H1 (cell line): ENCODE results near the gene ZNF546. TPM values are rescaled to one million over a fixed set of nuclear protein-coding genes. Genes with fewer than 3 reads are reported as not detected.

ENCODE experiments used
- CTCF ChIA-PET: fragments of 300-600 bp; sonication (Branson Sonifier 250); formaldehyde crosslinking; loops from one replicate; lab custom pipeline; 2021; ENCODE audit not compliant: partially characterized antibody; lab: Charles Lee
- POLR2A ChIA-PET: fragments of 300-600 bp; sonication (Branson Sonifier 250); formaldehyde crosslinking; loops from one replicate; lab custom pipeline; 2021; ENCODE audit warnings: inconsistent platforms; ENCODE audit not compliant: partially characterized antibody; lab: Charles Lee
- DNase-seq, 2 experiments: peaks; one replicate each; pipeline versions ENCODE4 v3.0.0 to v3.0.0-alpha.2; 2010 to 2022; ENCODE audit warnings: low spot score in 2 of 2, low read depth in 1 of 2, mixed read lengths in 1 of 2
- FAIRE-seq: peaks from 2 replicates; lab custom pipeline; 2011; peaks lifted over from hg19 to GRCh38; lab: Jason Lieb, UNC
- H2AFZ ChIP-seq: 2 replicates; pipeline ENCODE4 v1.8.1; 2012; ENCODE audit warnings: low read length, inconsistent platforms
- H2AK5ac ChIP-seq: 2 replicates; pipeline ENCODE4 v1.6.1; 2013; ENCODE audit warnings: low read depth, low read length
- H2BK120ac ChIP-seq: replicated peaks from 2 replicates; pipeline ENCODE3; 2013; ENCODE audit warnings: low read depth, low read length, inconsistent platforms
- H2BK12ac ChIP-seq: 2 replicates; pipeline ENCODE4 v1.6.1; 2013; ENCODE audit warnings: low read depth, low read length
- H2BK15ac ChIP-seq: 2 replicates; pipeline ENCODE4 v1.6.1; 2013; ENCODE audit warnings: low read length
- H2BK20ac ChIP-seq: 2 replicates; pipeline ENCODE4 v1.6.1; 2013; ENCODE audit warnings: low read length
- H2BK5ac ChIP-seq: 2 replicates; pipeline ENCODE4 v1.6.1; 2013; ENCODE audit warnings: low read depth, low read length
- H3K14ac ChIP-seq: 2 replicates; pipeline ENCODE4 v1.6.1; 2013; ENCODE audit warnings: inconsistent platforms; ENCODE audit not compliant: insufficient read length
- H3K18ac ChIP-seq: 2 replicates; pipeline ENCODE4 v1.6.1; 2013; ENCODE audit warnings: low read length; ENCODE audit errors: extremely low read depth
- H3K23ac ChIP-seq: 2 replicates; pipeline ENCODE4 v1.6.1; 2013; ENCODE audit warnings: inconsistent platforms; ENCODE audit not compliant: insufficient read length
- H3K23me2 ChIP-seq: 2 replicates; pipeline ENCODE4 v1.6.1; 2013; ENCODE audit warnings: low read depth, low read length
- H3K27ac ChIP-seq: 2 replicates; pipeline ENCODE4 v1.6.1; 2011; ENCODE audit warnings: low read depth, low read length, inconsistent platforms
- H3K27me3 ChIP-seq, 4 experiments: replicated peaks in 1 of 4; 1 replicate in 1 of 4; 2 replicates in 3 of 4; pipeline versions ENCODE4 v1.6.1 to v1.8.1; 2011 to 2013; ENCODE audit warnings: low read length in 3 of 4, mild to moderate bottlenecking in 3 of 4, inconsistent platforms in 2 of 4, mixed read lengths in 2 of 4, moderate library complexity in 1 of 4; ENCODE audit not compliant: control insufficient read depth in 3 of 4, insufficient read depth in 3 of 4; ENCODE audit errors: extremely low read depth in 1 of 4
- H3K36me3 ChIP-seq, 4 experiments: 2 replicates each; pipeline versions ENCODE4 v1.6.1 to v1.8.1; 2011 to 2013; ENCODE audit warnings: mild to moderate bottlenecking in 4 of 4, low read length in 3 of 4, moderate library complexity in 2 of 4, control low read depth in 1 of 4, inconsistent platforms in 1 of 4; ENCODE audit not compliant: insufficient read depth in 4 of 4, control insufficient read depth in 2 of 4
- H3K4ac ChIP-seq: replicated peaks from 2 replicates; pipeline ENCODE3; 2013; ENCODE audit warnings: low read length, low read depth, mixed read lengths, inconsistent platforms; ENCODE audit not compliant: insufficient read length
- H3K4me1 ChIP-seq, 4 experiments: replicated peaks in 1 of 4; 1 replicate in 1 of 4; 2 replicates in 3 of 4; pipeline versions ENCODE4 v1.6.1 to v1.8.1; 2011 to 2013; ENCODE audit warnings: low read length in 3 of 4, inconsistent platforms in 2 of 4, mixed read lengths in 1 of 4; ENCODE audit not compliant: insufficient read depth in 4 of 4, control insufficient read depth in 3 of 4
- H3K4me2 ChIP-seq, 2 experiments: 2 replicates each; pipeline versions ENCODE4 v1.6.1 to v1.8.1; 2011 to 2013; ENCODE audit warnings: low read depth in 2 of 2, low read length in 2 of 2, control low read depth in 1 of 2, inconsistent platforms in 1 of 2, mild to moderate bottlenecking in 1 of 2; ENCODE audit not compliant: insufficient read depth in 1 of 2
- H3K4me3 ChIP-seq, 4 experiments: fragments of 200-600, 300-600 bp in 1 of 4; sonication (generic), shearing (Covaris generic), sonication (Bioruptor Twin) in 1 of 4; 2 replicates each; pipeline versions ENCODE4 v1.5.1 to v1.8.1; 2011 to 2016; ENCODE audit warnings: low read length in 4 of 4, low read depth in 3 of 4, control low read depth in 2 of 4, inconsistent platforms in 2 of 4, mild to moderate bottlenecking in 2 of 4, mixed read lengths in 1 of 4, moderate library complexity in 1 of 4; ENCODE audit not compliant: insufficient read depth in 2 of 4; ENCODE audit errors: extremely low read depth in 1 of 4
- H3K56ac ChIP-seq: replicated peaks from 2 replicates; pipeline ENCODE3; 2013; ENCODE audit warnings: low read depth, mild to moderate bottlenecking, mixed read lengths, low read length, inconsistent platforms; ENCODE audit not compliant: insufficient read length
- H3K79me1 ChIP-seq: 2 replicates; pipeline ENCODE4 v1.6.1; 2013; ENCODE audit warnings: low read depth, low read length, control low read depth
- H3K79me2 ChIP-seq, 2 experiments: 2 replicates each; pipeline versions ENCODE4 v1.6.1 to v1.8.1; 2012 to 2013; ENCODE audit warnings: low read length in 2 of 2, mild to moderate bottlenecking in 2 of 2, inconsistent platforms in 1 of 2; ENCODE audit not compliant: insufficient read depth in 2 of 2, control insufficient read depth in 1 of 2
- H3K9ac ChIP-seq, 4 experiments: replicated peaks in 1 of 4; 1 replicate in 1 of 4; 2 replicates in 3 of 4; pipeline versions ENCODE4 v1.6.1 to v1.8.1; 2011 to 2013; ENCODE audit warnings: low read depth in 3 of 4, low read length in 3 of 4, control low read depth in 2 of 4, mild to moderate bottlenecking in 2 of 4, moderate library complexity in 2 of 4, inconsistent platforms in 1 of 4; ENCODE audit errors: extremely low read depth in 1 of 4
- H3K9me3 ChIP-seq, 2 experiments: 2 replicates each; pipeline versions ENCODE4 v1.6.1 to v1.8.1; 2012 to 2013; ENCODE audit warnings: mild to moderate bottlenecking in 2 of 2, moderate library complexity in 2 of 2, control low read depth in 1 of 2, inconsistent platforms in 1 of 2, low read depth in 1 of 2, low read length in 1 of 2, mixed read lengths in 1 of 2; ENCODE audit not compliant: insufficient read depth in 2 of 2
- H4K20me1 ChIP-seq, 2 experiments: replicated peaks in 1 of 2; 2 replicates each; pipeline versions ENCODE3 to v1.8.1; 2011 to 2013; ENCODE audit warnings: inconsistent platforms in 2 of 2, low read length in 2 of 2, mild to moderate bottlenecking in 1 of 2; ENCODE audit not compliant: insufficient read depth in 2 of 2, control insufficient read depth in 1 of 2
- H4K5ac ChIP-seq: 2 replicates; pipeline ENCODE4 v1.6.1; 2013; ENCODE audit warnings: low read length, low read depth, mixed read lengths, inconsistent platforms; ENCODE audit not compliant: insufficient read length
- H4K8ac ChIP-seq: 2 replicates; pipeline ENCODE4 v1.8.0; 2013; ENCODE audit warnings: mild to moderate bottlenecking, moderate library complexity, low read length, inconsistent platforms; ENCODE audit not compliant: insufficient read depth; ENCODE audit errors: extremely low read depth
- H4K91ac ChIP-seq: replicated peaks from 2 replicates; pipeline ENCODE3; 2013; ENCODE audit warnings: low read length, mixed read lengths, inconsistent platforms; ENCODE audit not compliant: insufficient read length
- ASH2L ChIP-seq: fragments of 200-600, 300-600 bp; sonication (generic); IDR thresholded peaks from one replicate; pipeline ENCODE4 v1.7.1; 2017; ENCODE audit warnings: low read length
- BCL11A ChIP-seq, 2 experiments: IDR thresholded peaks; one replicate each; pipeline ENCODE4 v1.6.1; 2011; ENCODE audit warnings: low read depth in 2 of 2, low read length in 2 of 2, mild to moderate bottlenecking in 2 of 2
- CHD2 ChIP-seq: IDR thresholded peaks from 2 replicates; pipeline ENCODE4 v1.6.1; 2012; ENCODE audit warnings: low read length, improper control_type of control experiment
- EZH2 ChIP-seq: fragments of 200-600 bp; sonication (generic); IDR thresholded peaks from 2 replicates; pipeline ENCODE4 v1.7.1; 2012; ENCODE audit warnings: low read depth, mild to moderate bottlenecking, moderate library complexity, low read length, inconsistent platforms; ENCODE audit not compliant: severe bottlenecking
- GABPA ChIP-seq: IDR thresholded peaks from 2 replicates; pipeline ENCODE4 v1.6.1; 2011; ENCODE audit warnings: mild to moderate bottlenecking, low read length, moderate library complexity, borderline replicate concordance; ENCODE audit not compliant: insufficient read depth
- GTF2F1 ChIP-seq: IDR thresholded peaks from 2 replicates; pipeline ENCODE4 v1.6.1; 2012; ENCODE audit warnings: low read depth, low read length, improper control_type of control experiment, borderline replicate concordance
- POLR2A ChIP-seq, 2 experiments: IDR thresholded peaks; 1 replicate in 1 of 2; 2 replicates in 1 of 2; pipeline ENCODE4 v1.6.1; 2011; ENCODE audit warnings: low read depth in 2 of 2, low read length in 2 of 2, mild to moderate bottlenecking in 2 of 2; ENCODE audit errors: control extremely low read depth in 1 of 2
- SUZ12 ChIP-seq: fragments of 200-600 bp; sonication (generic); IDR thresholded peaks from 2 replicates; pipeline ENCODE4 v1.6.1; 2012; ENCODE audit warnings: mild to moderate bottlenecking, inconsistent platforms, low read length, moderate library complexity, mixed read lengths
- YY1 ChIP-seq: IDR thresholded peaks from 2 replicates; pipeline ENCODE4 v1.6.1; 2011; ENCODE audit warnings: low read depth, mild to moderate bottlenecking, low read length
- WGBS, 2 experiments: shearing (Covaris generic) in 1 of 2; methylation state at CpG; one replicate each; pipeline versions ENCODE4 v1.1.6 to v1.1.7; 2013 to 2015; ENCODE audit warnings: low lambda C conversion rate in 2 of 2, mixed read lengths in 2 of 2, inconsistent platforms in 1 of 2, low coverage in 1 of 2, missing lambda C conversion rate in 1 of 2; ENCODE audit not compliant: insufficient replicate concordance in 2 of 2, insufficient coverage in 1 of 2, insufficient read length in 1 of 2; ENCODE audit errors: extremely low coverage in 1 of 2, missing lambda C conversion rate in 1 of 2; 5-methylcytosine and 5-hydroxymethylcytosine counted together
- long read RNA-seq, 2 experiments: library from RNA in 1 of 2; library from capped mRNA in 1 of 2; stranded (forward); transcript quantifications; one replicate each; pipeline ENCODE4 v2.0.0, GENCODE V29; 2021; ENCODE audit warnings: inconsistent platforms in 1 of 2
- polyA minus RNA-seq, 3 experiments: library from RNA; depleted of rRNA, polyadenylated mRNA; stranded (reverse); fragments of >200 nt; gene quantifications; 1 replicate in 2 of 3; 2 replicates in 1 of 3; pipeline ENCODE4 v1.2.3, GENCODE V29; 2011
- polyA plus RNA-seq, 7 experiments: library from polyadenylated mRNA; depleted of rRNA in 3 of 7; stranded (reverse) in 5 of 7; unstranded in 2 of 7; fragments of >200 nt in 5 of 7; fragments of 200-250 nt in 2 of 7; gene quantifications; 1 replicate in 5 of 7; 2 replicates in 1 of 7; 4 replicates in 1 of 7; pipeline versions ENCODE4 v1.2.1 to v1.2.3, GENCODE V29; 2011 to 2013; ENCODE audit warnings: missing spikeins in 2 of 7, mixed read lengths in 2 of 7
- total RNA-seq: library from RNA; stranded (reverse); fragmentation: NEBNext Ultra II Directional; extraction: Animal tissue kit (Norgen Biotek cat#: 25700); gene quantifications from 2 replicates; pipeline ENCODE4 v1.2.1, GENCODE V29; 2021

ZNF546 gene
- total RNA-seq, result 1.1 and 1.9 TPM in 2 replicates
- 0.05 and 0.21 TPM in 2 replicates for polyA plus RNA-seq (2011; rRNA removed)
- 0.22 TPM for polyA plus RNA-seq (2011; cell fraction: cytosol; rRNA removed)
- polyA plus RNA-seq (2011; cell fraction: nucleus; rRNA removed), result 0.13 TPM
- polyA plus RNA-seq (2012, experiment 1 of 2), result 0.48 to 1.1 TPM (median 0.63 TPM) in 4 replicates
- not detected for polyA plus RNA-seq (2012, experiment 2 of 2)
- 0.49 TPM for polyA plus RNA-seq (2013, experiment 1 of 2)
- polyA plus RNA-seq (2013, experiment 2 of 2), result 0.35 TPM
- 1.6 and 2.2 TPM in 2 replicates for polyA minus RNA-seq (2011; rRNA and poly(A)+ RNA removed)
- polyA minus RNA-seq (2011; cell fraction: cytosol; rRNA and poly(A)+ RNA removed), result 1.7 TPM
- polyA minus RNA-seq (2011; cell fraction: nucleus; rRNA and poly(A)+ RNA removed), result 3.0 TPM
- long read RNA-seq, experiment 1, partial matches to known transcripts, result 0 of 1 reads
- long read RNA-seq, experiment 1, other reads (novel, unspliced or antisense), result 1 of 1 reads
- long read RNA-seq, experiment 2, result 0 reads

GRCh38 chr19:39996811-39997637, at the start of gene ZNF546:
ZNF546 (plus strand) TSS chr19:39997060; CDS start chr19:39998327, 1,267 bp downstream.
- Histone ChIP-seq H3K9ac (peak within 1 kb of the TSS in 3 of 4 experiments; percentile 56 to 81 (median 61); a peak in 5 of 7 replicates), H3K4me3 (peak within 1 kb of the TSS; percentile 78 to 97 (median 96)), H3K36me3 (no peaks in the 10 kb centered on the region), H3K18ac (peak within 1 kb of the TSS; percentile 71), H3K56ac (no peak within 1 kb of the TSS), H2AFZ (peak within 1 kb of the TSS; percentile 97), H3K4me2 (peak within 1 kb of the TSS; percentile 84 to 97), H2BK15ac (peak within 1 kb of the TSS; percentile 72; the same call in 1 of the 2 replicates), H3K27me3 (no peaks in the 10 kb centered on the region), H2BK120ac (no peak within 1 kb of the TSS), H3K14ac (no peak within 1 kb of the TSS), H3K79me1 (peaks cover 3% of the 10 kb centered on the region; the same call in 1 of the 2 replicates), H2BK20ac (no peak within 1 kb of the TSS), H2BK12ac (peak within 1 kb of the TSS; percentile 68; the same call in 1 of the 2 replicates), H3K9me3 (peaks cover 9 to 15% of the 10 kb centered on the region in 2 experiments; a peak in 2 of 4 replicates), H2BK5ac (peak within 1 kb of the TSS; percentile 78; the same call in 1 of the 2 replicates), H4K91ac (peak within 1 kb of the TSS; percentile 76), H3K4ac (peak within 1 kb of the TSS; percentile 60), H3K27ac (no peak within 1 kb of the TSS), H3K23me2 (peaks cover 9% of the 10 kb centered on the region), H4K5ac (peak within 1 kb of the TSS; percentile 77), H4K20me1 (no peaks in the 10 kb centered on the region), H2AK5ac (no peak within 1 kb of the TSS), H3K4me1 (peaks cover 0 to 3% (median 1%) of the 10 kb centered on the region in 4 experiments; a peak in 3 of 7 replicates), H3K23ac (no peak within 1 kb of the TSS), H3K79me2 (peaks cover 5 to 12% of the 10 kb centered on the region in 2 experiments; a peak in 3 of 4 replicates), H4K8ac (peak within 1 kb of the TSS; percentile 92)
- 11% methylated on average over 48 of the region's 53 CpGs; no CpG with 5 or more reads in 1 of the 2 experiments for WGBS, 2 experiments
- ChIA-PET POLR2A (interaction anchor here (1.0 to 1.6 kb wide), 3 partner anchors 11 to 27 kb away, joined by 3 to 4 read pairs (median 3); partner anchors contain the start of gene PSMC4), CTCF (interaction anchor here (1.2 kb wide), 1 partner anchor 189 kb away, joined by 3 read pairs; no protein-coding TSS in a partner anchor)
- DNase-seq, result peak; percentile 36 to 82
- FAIRE-seq, result no peak
- TF ChIP-seq SUZ12, result no peak
- no peak for TF ChIP-seq YY1
- no peak for TF ChIP-seq GABPA
- TF ChIP-seq CHD2, result 0 out of 2 replicates have a peak, but pooled peaks have one; percentile 16
- peak; percentile 55 for TF ChIP-seq ASH2L
- no peak for TF ChIP-seq POLR2A (IDR thresholded peaks at IDR 0.05; ENCODE audit: control extremely low read depth in 1 of 2, low read depth in 2 of 2, low read length in 2 of 2)
- TF ChIP-seq GTF2F1, result no peak
- no peak for TF ChIP-seq BCL11A (IDR thresholded peaks at IDR 0.05; ENCODE audit: low read depth in 2 of 2, low read length in 2 of 2)
- TF ChIP-seq EZH2, result no peak
